Measurements from ENCODE around the gene UGT1A5. TPM values are rescaled to one million over a fixed set of nuclear protein-coding genes. Genes with fewer than 3 reads are reported as not detected.

Gene UGT1A5
- total RNA-seq, 1 experiment from 2014 or later, result 7.1 TPM

DNA sequence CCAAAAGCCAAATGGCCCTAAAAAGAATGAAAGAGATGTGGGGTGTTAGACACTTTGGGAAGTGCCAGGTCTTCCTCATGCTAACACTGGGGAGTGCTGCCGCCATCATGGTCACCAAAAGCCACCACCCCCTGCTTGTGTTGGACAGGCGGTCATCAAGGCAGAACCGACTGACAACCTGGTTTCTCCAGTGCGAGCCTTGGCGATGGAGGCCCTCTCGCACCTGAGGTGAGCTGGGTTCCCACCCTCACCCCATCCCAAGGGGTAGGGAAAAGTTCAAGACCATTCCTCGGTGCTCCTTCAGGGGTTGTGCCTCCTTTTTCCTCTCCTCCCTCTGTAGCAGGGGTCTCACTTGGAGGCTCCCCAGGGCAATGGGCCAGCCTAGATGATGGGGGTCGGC, 99.0 kb downstream of the UGT1A5 start:
- H3K27me3 Mint-ChIP-seq (ENCODE audit: unreplicated experiment), result peaks cover 28% of the 10 kb centered on the region
- CTCF ChIA-PET, result no interaction called here
- BruUV-seq (replicated peaks), result no TSS peak
- no peaks in the 10 kb centered on the region for H3K36me3 Mint-ChIP-seq (ENCODE audit: insufficient read depth, unreplicated experiment)
- no peak for DNase-seq
- no peaks in the 10 kb centered on the region for H3K9me3 Mint-ChIP-seq (ENCODE audit: low read depth, unreplicated experiment)
- H3K4me3 Mint-ChIP-seq (ENCODE audit: low read depth, unreplicated experiment), result no peak overlapping the region
- no peak overlapping the region for H3K27ac Mint-ChIP-seq (ENCODE audit: unreplicated experiment)
- TF ChIP-seq CTCF (IDR thresholded peaks at IDR 0.05; ENCODE audit: unreplicated experiment), result no peak
- intact Hi-C loops (cut with micrococcal nuclease; ENCODE audit: unreplicated experiment), result no loop called here
- no peaks in the 10 kb centered on the region for H3K4me1 Mint-ChIP-seq (ENCODE audit: low read depth, unreplicated experiment)

DNA sequence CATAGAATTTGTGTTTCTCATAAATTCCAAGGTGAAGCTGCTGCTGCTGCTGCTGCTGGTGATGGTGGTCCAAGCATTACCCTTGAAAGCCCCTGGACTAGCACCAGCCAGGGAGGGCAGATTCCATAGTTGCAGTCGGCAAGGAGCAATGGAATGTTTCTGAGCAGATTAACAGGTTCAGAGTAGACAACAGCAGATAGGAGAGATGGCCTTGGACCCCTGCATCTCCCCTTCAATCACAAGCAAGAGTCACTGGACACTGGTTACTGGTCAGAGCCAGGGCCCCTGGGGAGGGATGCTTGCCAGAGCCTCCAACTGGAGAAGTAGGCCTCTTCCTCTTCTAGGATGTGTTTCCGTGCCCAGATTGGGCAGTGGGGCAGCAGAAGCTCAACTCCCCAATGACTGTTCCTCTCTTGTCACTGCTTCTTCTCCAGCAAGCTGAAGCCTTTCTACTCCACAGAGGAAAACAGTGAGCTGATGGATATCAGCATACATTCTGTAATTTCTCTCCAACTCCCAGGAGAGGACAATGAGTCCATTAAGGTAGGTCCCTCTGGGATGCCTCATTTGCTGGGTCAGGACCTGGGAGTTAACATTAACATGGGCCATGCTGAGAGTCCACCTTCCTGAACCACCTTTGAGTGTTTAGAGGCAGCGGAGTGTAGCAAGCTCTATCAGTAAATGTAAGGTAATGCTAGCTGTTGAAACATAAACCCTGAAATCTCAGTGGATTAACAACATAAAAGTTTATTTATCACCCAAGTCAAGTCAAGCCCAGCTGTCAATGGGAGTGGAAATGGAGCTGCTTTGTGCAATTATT, 100.7 kb downstream of the UGT1A5 start:
- DNase-seq, result no peak
- Mint-ChIP-seq H3K27ac (ENCODE audit: unreplicated experiment) (no peak overlapping the region), H3K36me3 (ENCODE audit: insufficient read depth, unreplicated experiment) (peaks cover 5% of the 10 kb centered on the region), H3K4me1 (ENCODE audit: low read depth, unreplicated experiment) (no peaks in the 10 kb centered on the region), H3K4me3 (ENCODE audit: low read depth, unreplicated experiment) (no peak overlapping the region), H3K27me3 (ENCODE audit: unreplicated experiment) (peaks cover 28% of the 10 kb centered on the region), H3K9me3 (ENCODE audit: low read depth, unreplicated experiment) (no peaks in the 10 kb centered on the region)
- CTCF ChIA-PET, result no interaction called here
- TF ChIP-seq CTCF (IDR thresholded peaks at IDR 0.05; ENCODE audit: unreplicated experiment), result no peak
- intact Hi-C loops (cut with micrococcal nuclease; ENCODE audit: unreplicated experiment), result no loop called here
- BruUV-seq (replicated peaks), result no TSS peak

DNA sequence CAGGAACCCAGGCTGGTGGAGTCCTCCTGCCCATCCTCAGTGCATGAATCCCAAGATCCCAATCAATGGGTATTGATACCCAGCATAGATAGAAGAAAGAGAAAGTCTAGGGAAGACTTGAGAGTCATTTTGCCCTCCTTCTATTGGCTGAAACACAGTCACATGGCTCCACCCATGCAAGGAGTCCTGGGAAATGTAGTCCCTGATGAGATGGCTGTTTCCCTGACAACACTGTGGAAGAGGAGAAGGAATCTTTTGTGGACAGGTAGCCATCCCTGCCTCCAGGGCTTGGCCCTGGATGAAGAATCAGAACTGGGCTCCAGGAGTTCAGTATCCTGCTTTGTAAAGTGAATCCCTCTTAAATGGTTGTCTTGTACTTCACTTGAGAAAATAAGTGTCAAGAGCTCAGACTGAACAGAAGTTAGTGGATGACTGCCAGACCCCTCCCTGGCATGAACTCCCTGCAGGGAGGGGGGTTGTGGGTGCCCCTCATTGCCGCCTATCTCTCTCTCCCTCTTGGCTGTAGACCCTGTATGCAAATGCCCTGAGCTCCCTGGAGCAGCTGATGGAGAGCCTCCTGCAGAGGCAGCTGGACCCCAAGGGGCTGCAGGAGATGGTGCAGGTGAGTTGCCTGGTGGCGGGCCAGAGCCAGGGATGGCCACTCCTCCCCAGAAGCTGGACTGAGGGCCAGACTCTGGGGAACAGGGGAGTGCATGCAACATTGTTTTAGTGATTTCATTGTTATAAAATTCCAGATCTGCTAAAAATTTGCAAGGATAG, 101.5 kb downstream of the UGT1A5 start:
- BruUV-seq (replicated peaks), result no TSS peak
- H3K27me3 Mint-ChIP-seq (ENCODE audit: unreplicated experiment), result peaks cover 24% of the 10 kb centered on the region
- peak; percentile 20 for DNase-seq
- peaks cover 5% of the 10 kb centered on the region for H3K36me3 Mint-ChIP-seq (ENCODE audit: insufficient read depth, unreplicated experiment)
- H3K4me1 Mint-ChIP-seq (ENCODE audit: low read depth, unreplicated experiment), result no peaks in the 10 kb centered on the region
- TF ChIP-seq CTCF (IDR thresholded peaks at IDR 0.05; ENCODE audit: unreplicated experiment), result no peak
- H3K9me3 Mint-ChIP-seq (ENCODE audit: low read depth, unreplicated experiment), result no peaks in the 10 kb centered on the region
- H3K27ac Mint-ChIP-seq (ENCODE audit: unreplicated experiment), result no peak overlapping the region
- CTCF ChIA-PET, result interaction anchor here (1.5 kb wide), 1 partner anchor 15 kb away, joined by 3 read pairs; no protein-coding TSS in a partner anchor
- intact Hi-C loops (cut with micrococcal nuclease; ENCODE audit: unreplicated experiment), result no loop called here
- H3K4me3 Mint-ChIP-seq (ENCODE audit: low read depth, unreplicated experiment), result no peak overlapping the region

DNA sequence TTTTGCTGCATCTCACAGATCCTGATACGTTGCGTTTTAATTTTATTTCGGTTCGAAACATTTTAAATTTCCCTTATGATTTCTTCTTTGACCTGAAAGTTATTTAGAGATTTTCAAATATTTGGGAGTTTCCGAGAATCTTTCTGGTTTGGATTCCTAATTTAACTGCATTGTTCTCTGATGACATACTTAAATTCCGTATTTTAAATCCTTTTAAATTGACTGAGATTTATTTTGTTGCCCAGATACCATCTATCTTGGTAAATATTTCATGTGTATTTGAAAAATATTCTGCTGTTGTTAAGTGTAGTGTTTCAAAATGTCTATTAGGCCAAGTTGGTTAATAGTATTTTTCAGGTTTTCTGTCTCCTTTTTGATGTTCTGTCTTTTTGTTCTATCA, 103.2 kb downstream of the UGT1A5 start:
- no peaks in the 10 kb centered on the region for H3K4me1 Mint-ChIP-seq (ENCODE audit: low read depth, unreplicated experiment)
- H3K27me3 Mint-ChIP-seq (ENCODE audit: unreplicated experiment), result peaks cover 20% of the 10 kb centered on the region
- DNase-seq, result no peak
- H3K36me3 Mint-ChIP-seq (ENCODE audit: insufficient read depth, unreplicated experiment), result peaks cover 5% of the 10 kb centered on the region
- TF ChIP-seq CTCF (IDR thresholded peaks at IDR 0.05; ENCODE audit: unreplicated experiment), result no peak
- no peak overlapping the region for H3K27ac Mint-ChIP-seq (ENCODE audit: unreplicated experiment)
- H3K9me3 Mint-ChIP-seq (ENCODE audit: low read depth, unreplicated experiment), result no peaks in the 10 kb centered on the region
- BruUV-seq (replicated peaks), result no TSS peak
- CTCF ChIA-PET, result no interaction called here
- H3K4me3 Mint-ChIP-seq (ENCODE audit: low read depth, unreplicated experiment), result no peak overlapping the region
- intact Hi-C loops (cut with micrococcal nuclease; ENCODE audit: unreplicated experiment), result no loop called here
